Limb (tissue), 2 donors: ENCODE results near the gene ANKEF1.
"Not testable (repeated sequence)": the region's sequence is repeated elsewhere in the genome, so short reads cannot be mapped to it uniquely, and the experiment has no call there.

Source experiments
- DNase-seq, 2 donors: peaks; one replicate each; pipeline ENCODE4 v3.0.0-alpha.2; 2016; ENCODE audit errors: extremely low spot score in 2 of 2

The ANKEF1 gene

GRCh38 chr20:10034717-10035571 is at the start of gene ANKEF1:
Gene ANKEF1 (plus strand): TSS chr20:10034987. CDS start chr20:10038302, 3,315 bp downstream.
- peak; percentile 58 to 84 for DNase-seq

GRCh38 chr20:9985281-9985680 is 49.5 kb upstream of the ANKEF1 start:
- DNase-seq, result no peak

- no peak for DNase-seq
These were observed 49.0 kb upstream of the ANKEF1 start for GRCh38 chr20:9985773-9986172.

GRCh38 chr20:9989066-9989724 is 45.6 kb upstream of the ANKEF1 start:
- DNase-seq, result peak in 1 of 2 donors; percentile 11

GRCh38 chr20:9993137-9993536 is 41.6 kb upstream of the ANKEF1 start:
- no peak for DNase-seq

GRCh38 chr20:9994676-9995075 is 40.1 kb upstream of the ANKEF1 start:
- no peak for DNase-seq

GRCh38 chr20:9995510-9996272 is 39.1 kb upstream of the ANKEF1 start:
- no peak for DNase-seq

- DNase-seq, result no peak
These were observed 37.8 kb upstream of the ANKEF1 start for GRCh38 chr20:9996944-9997343.

- no peak for DNase-seq
These were observed 35.1 kb upstream of the ANKEF1 start for GRCh38 chr20:9999645-10000044.

- no peak for DNase-seq
These were observed 31.9 kb upstream of the ANKEF1 start for GRCh38 chr20:10002866-10003265.

GRCh38 chr20:10004900-10005299 is 29.9 kb upstream of the ANKEF1 start:
- DNase-seq, result no peak

- no peak for DNase-seq
These were observed 28.9 kb upstream of the ANKEF1 start for GRCh38 chr20:10005885-10006284.

GRCh38 chr20:10006447-10007090 is 28.2 kb upstream of the ANKEF1 start:
- no peak for DNase-seq

- DNase-seq, result no peak
These were observed 27.6 kb upstream of the ANKEF1 start for GRCh38 chr20:10007158-10007557.

- no peak for DNase-seq
These were observed 27.0 kb upstream of the ANKEF1 start for GRCh38 chr20:10007747-10008146.

GRCh38 chr20:10012464-10012863 is 22.3 kb upstream of the ANKEF1 start:
- no peak for DNase-seq

- no peak for DNase-seq
These were observed 20.4 kb upstream of the ANKEF1 start for GRCh38 chr20:10014431-10014830.

GRCh38 chr20:10020937-10021336 is 13.8 kb upstream of the ANKEF1 start:
- no peak for DNase-seq

- no peak for DNase-seq
These were observed 12.2 kb upstream of the ANKEF1 start for GRCh38 chr20:10022625-10023024.

GRCh38 chr20:10023911-10024310 is 10.9 kb upstream of the ANKEF1 start:
- DNase-seq, result no peak

GRCh38 chr20:10031451-10032215 is 3.2 kb upstream of the ANKEF1 start:
- DNase-seq, result not testable (repeated sequence)
